ENCODE data around the gene ATP2C1. TPM values are rescaled to one million over a fixed set of nuclear protein-coding genes. Genes with fewer than 3 reads are reported as not detected.

ATP2C1 gene
- total and polyA plus RNA-seq, 9 of the 15 experiments (the other 6 are each of a cell fraction or from before 2014, with no cell fraction given) = 10.0 to 53.5 (median 27.9) TPM

DNA sequence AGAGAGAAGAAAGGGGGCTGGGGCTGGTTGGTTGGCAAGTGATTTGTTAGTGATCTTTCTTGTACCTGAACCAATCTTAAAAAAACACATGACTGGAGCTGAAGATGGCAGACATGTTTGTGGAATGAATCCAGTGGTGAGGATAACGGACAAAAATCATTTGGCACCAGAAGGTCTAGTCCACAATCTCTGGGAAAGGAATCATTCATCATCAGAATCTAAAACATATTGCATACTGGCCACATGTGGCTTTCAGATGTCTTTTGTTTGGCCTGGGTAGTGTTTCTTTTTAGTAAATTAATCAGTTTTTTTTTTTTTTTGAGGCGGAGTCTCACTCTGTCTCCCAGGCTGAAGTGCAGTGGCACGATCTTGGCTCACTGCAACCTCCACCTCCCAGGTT, 137.8 kb downstream of the ATP2C1 start:
- H3K27ac ChIP-seq (ENCODE audit: extremely low read depth, low read depth, low read length) = no peak overlapping the region
- BruUV-seq (replicated peaks) = no TSS peak
- in situ Hi-C loops (cut with MboI) = loop anchor here (25.0 kb wide), 2 partner anchors 456 to 981 kb away; no protein-coding TSS in a partner anchor
- H4K20me1 ChIP-seq (replicated peaks; ENCODE audit: control insufficient read depth, insufficient read depth, low read length) = no peaks in the 10 kb centered on the region
- ATAC-seq (no peak), FAIRE-seq (no peak), DNase-seq (ENCODE audit: extremely low read depth in 1 of 4, low spot score in 3 of 4) (no peak)
- H3K9me3 ChIP-seq (replicated peaks; ENCODE audit: control insufficient read depth, insufficient read depth, low read depth, low read length) = no peaks in the 10 kb centered on the region
- H3K79me2 ChIP-seq (ENCODE audit: control insufficient read depth, insufficient read depth, low read length) = no peaks in the 10 kb centered on the region
- ChIA-PET CTCF (ENCODE audit: low intra/inter-chr PET ratio) (no interaction called here), POLR2A (no interaction called here)
- no peaks in the 10 kb centered on the region for H3K36me3 ChIP-seq (ENCODE audit: control insufficient read depth, insufficient read depth, low read length)
- intact Hi-C loops (cut with micrococcal nuclease) = loop anchor here (2.0 kb wide), 1 partner anchor 997 kb away; no protein-coding TSS in a partner anchor
- H3K9me1 ChIP-seq (ENCODE audit: control insufficient read depth, insufficient read depth, low read length) = no peaks in the 10 kb centered on the region
- H2AFZ ChIP-seq (ENCODE audit: low read depth, low read length) = no peak overlapping the region
- peaks cover 3% of the 10 kb centered on the region in 2 experiments; a peak in 3 of 5 replicates for H3K4me1 ChIP-seq (replicated peaks in 1 of 2; ENCODE audit: control insufficient read depth in 2 of 2, insufficient read depth in 2 of 2, low read length in 2 of 2)
- H3K27me3 ChIP-seq (ENCODE audit: control insufficient read depth in 2 of 2, insufficient read depth in 2 of 2, low read length in 2 of 2) = no peaks in the 10 kb centered on the region
- H3K9ac ChIP-seq (ENCODE audit: insufficient read depth in 1 of 2, low read depth in 2 of 2, low read length in 2 of 2) = no peak overlapping the region
- H3K4me3 ChIP-seq = no peak overlapping the region
- no peak overlapping the region for H3K4me2 ChIP-seq (ENCODE audit: insufficient read depth, low read length)
- no peak for TF ChIP-seq CBFA2T2 (conservative IDR thresholded peaks at IDR 0.05)
- TF ChIP-seq ELK3 (CRISPR knock-in tag; IDR thresholded peaks at IDR 0.05) = no peak
- no peak for TF ChIP-seq ARID2 (IDR thresholded peaks at IDR 0.05)
- no peak for TF ChIP-seq ZNF280A (IDR thresholded peaks at IDR 0.05; ENCODE audit: low read depth, partially characterized antibody)
- TF ChIP-seq, protein P1, sequence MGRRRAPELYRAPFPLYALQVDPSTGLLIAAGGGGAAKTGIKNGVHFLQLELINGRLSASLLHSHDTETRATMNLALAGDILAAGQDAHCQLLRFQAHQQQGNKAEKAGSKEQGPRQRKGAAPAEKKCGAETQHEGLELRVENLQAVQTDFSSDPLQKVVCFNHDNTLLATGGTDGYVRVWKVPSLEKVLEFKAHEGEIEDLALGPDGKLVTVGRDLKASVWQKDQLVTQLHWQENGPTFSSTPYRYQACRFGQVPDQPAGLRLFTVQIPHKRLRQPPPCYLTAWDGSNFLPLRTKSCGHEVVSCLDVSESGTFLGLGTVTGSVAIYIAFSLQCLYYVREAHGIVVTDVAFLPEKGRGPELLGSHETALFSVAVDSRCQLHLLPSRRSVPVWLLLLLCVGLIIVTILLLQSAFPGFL (CRISPR knock-in tag; IDR thresholded peaks at IDR 0.05) = no peak
- TF ChIP-seq ZNF75A (CRISPR knock-in tag; IDR thresholded peaks at IDR 0.05) = no peak
- TF ChIP-seq BCL6 (CRISPR knock-in tag; IDR thresholded peaks at IDR 0.05) = no peak
- no peak for TF ChIP-seq ZNF212 (CRISPR knock-in tag; IDR thresholded peaks at IDR 0.05)
- TF ChIP-seq, protein P2, sequence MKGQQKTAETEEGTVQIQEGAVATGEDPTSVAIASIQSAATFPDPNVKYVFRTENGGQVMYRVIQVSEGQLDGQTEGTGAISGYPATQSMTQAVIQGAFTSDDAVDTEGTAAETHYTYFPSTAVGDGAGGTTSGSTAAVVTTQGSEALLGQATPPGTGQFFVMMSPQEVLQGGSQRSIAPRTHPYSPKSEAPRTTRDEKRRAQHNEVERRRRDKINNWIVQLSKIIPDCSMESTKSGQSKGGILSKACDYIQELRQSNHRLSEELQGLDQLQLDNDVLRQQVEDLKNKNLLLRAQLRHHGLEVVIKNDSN (CRISPR knock-in tag; IDR thresholded peaks at IDR 0.05) = no peak
- TF ChIP-seq, protein P3, sequence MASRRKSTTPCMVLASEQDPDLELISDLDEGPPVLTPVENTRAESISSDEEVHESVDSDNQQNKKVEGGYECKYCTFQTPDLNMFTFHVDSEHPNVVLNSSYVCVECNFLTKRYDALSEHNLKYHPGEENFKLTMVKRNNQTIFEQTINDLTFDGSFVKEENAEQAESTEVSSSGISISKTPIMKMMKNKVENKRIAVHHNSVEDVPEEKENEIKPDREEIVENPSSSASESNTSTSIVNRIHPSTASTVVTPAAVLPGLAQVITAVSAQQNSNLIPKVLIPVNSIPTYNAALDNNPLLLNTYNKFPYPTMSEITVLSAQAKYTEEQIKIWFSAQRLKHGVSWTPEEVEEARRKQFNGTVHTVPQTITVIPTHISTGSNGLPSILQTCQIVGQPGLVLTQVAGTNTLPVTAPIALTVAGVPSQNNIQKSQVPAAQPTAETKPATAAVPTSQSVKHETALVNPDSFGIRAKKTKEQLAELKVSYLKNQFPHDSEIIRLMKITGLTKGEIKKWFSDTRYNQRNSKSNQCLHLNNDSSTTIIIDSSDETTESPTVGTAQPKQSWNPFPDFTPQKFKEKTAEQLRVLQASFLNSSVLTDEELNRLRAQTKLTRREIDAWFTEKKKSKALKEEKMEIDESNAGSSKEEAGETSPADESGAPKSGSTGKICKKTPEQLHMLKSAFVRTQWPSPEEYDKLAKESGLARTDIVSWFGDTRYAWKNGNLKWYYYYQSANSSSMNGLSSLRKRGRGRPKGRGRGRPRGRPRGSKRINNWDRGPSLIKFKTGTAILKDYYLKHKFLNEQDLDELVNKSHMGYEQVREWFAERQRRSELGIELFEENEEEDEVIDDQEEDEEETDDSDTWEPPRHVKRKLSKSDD (conservative IDR thresholded peaks at IDR 0.05; ENCODE audit: low read length) = no peak
- TF ChIP-seq ZNF699 (CRISPR knock-in tag; IDR thresholded peaks at IDR 0.05; ENCODE audit: insufficient replicate concordance) = no peak
- TF ChIP-seq, protein P4, sequence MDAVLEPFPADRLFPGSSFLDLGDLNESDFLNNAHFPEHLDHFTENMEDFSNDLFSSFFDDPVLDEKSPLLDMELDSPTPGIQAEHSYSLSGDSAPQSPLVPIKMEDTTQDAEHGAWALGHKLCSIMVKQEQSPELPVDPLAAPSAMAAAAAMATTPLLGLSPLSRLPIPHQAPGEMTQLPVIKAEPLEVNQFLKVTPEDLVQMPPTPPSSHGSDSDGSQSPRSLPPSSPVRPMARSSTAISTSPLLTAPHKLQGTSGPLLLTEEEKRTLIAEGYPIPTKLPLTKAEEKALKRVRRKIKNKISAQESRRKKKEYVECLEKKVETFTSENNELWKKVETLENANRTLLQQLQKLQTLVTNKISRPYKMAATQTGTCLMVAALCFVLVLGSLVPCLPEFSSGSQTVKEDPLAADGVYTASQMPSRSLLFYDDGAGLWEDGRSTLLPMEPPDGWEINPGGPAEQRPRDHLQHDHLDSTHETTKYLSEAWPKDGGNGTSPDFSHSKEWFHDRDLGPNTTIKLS (IDR thresholded peaks at IDR 0.05; ENCODE audit: borderline replicate concordance, low read depth) = no peak
- no peak for TF ChIP-seq EP300 (IDR thresholded peaks at IDR 0.05; ENCODE audit: low read length)
- WGBS (ENCODE audit: insufficient coverage, low coverage, missing lambda C conversion rate) = 80% methylated on average over 1 of the region's 3 CpGs
